T47D (cell line): Measurements from ENCODE around the gene TSPO2.
A peak's percentile ranks its signal among the peaks of the same experiment; 100 is the strongest.
"Not testable (repeated sequence)": the region's sequence is repeated elsewhere in the genome, so short reads cannot be mapped to it uniquely, and the experiment has no call there.

Source experiments
- DNase-seq, 2 experiments: peaks; one replicate each; pipeline versions ENCODE4 v3.0.0 to v3.0.0-alpha.2; 2011 to 2012; ENCODE audit warnings: low read depth in 1 of 2, low spot score in 1 of 2
- JUND ChIP-seq: IDR thresholded peaks from 2 replicates; pipeline ENCODE4 v1.6.1; 2012; ENCODE audit warnings: low read depth
- in situ Hi-C: cut with HindIII; loops from 2 replicates; pipeline ENCODE4 v1.10.0; 2016; ENCODE audit warnings: low sequenced_read_pairs, low pct_unique_long_range_greater_than_20kb

Gene TSPO2

GRCh38 chr6:41013466-41014153, 28.7 kb upstream of the TSPO2 start:
- in situ Hi-C loops = no loop called here
- DNase-seq = no peak
- TF ChIP-seq JUND = no peak

- DNase-seq = no peak
- in situ Hi-C loops = no loop called here
- no peak for TF ChIP-seq JUND
Measured at GRCh38 chr6:41014780-41015179, 27.5 kb upstream of the TSPO2 start.

GRCh38 chr6:41015860-41016259, 26.4 kb upstream of the TSPO2 start:
- in situ Hi-C loops = not testable (repeated sequence)

GRCh38 chr6:41017663-41018062, 24.6 kb upstream of the TSPO2 start:
- in situ Hi-C loops = no loop called here
- TF ChIP-seq JUND = no peak
- no peak for DNase-seq

More at GRCh38 chr6:41015860-41016259, 26.4 kb upstream of the TSPO2 start:
- DNase-seq = not testable (repeated sequence)

GRCh38 chr6:41021832-41022231, 20.4 kb upstream of the TSPO2 start:
- TF ChIP-seq JUND = no peak
- peak in 1 of 2 experiments; percentile 46 for DNase-seq
- in situ Hi-C loops = no loop called here

- DNase-seq = peak in 1 of 2 experiments; percentile 51
- in situ Hi-C loops = no loop called here
- TF ChIP-seq JUND = no peak
Measured at GRCh38 chr6:41022294-41022693, 20.0 kb upstream of the TSPO2 start.

- no peak for TF ChIP-seq JUND
- in situ Hi-C loops = no loop called here
- no peak for DNase-seq
Measured at GRCh38 chr6:41023114-41023513, 19.2 kb upstream of the TSPO2 start.

- TF ChIP-seq JUND = no peak
- in situ Hi-C loops = no loop called here
- DNase-seq = no peak
Measured at GRCh38 chr6:41025966-41026530, 16.2 kb upstream of the TSPO2 start.

- in situ Hi-C loops = no loop called here
- TF ChIP-seq JUND = no peak
- no peak for DNase-seq
Measured at GRCh38 chr6:41027241-41027640, 15.0 kb upstream of the TSPO2 start.

GRCh38 chr6:41027799-41028560, 14.3 kb upstream of the TSPO2 start:
- peak; percentile 77 for DNase-seq
- TF ChIP-seq JUND = no peak
- in situ Hi-C loops = no loop called here

- TF ChIP-seq JUND = no peak
- peak; percentile 30 to 35 for DNase-seq
- in situ Hi-C loops = no loop called here
Measured at GRCh38 chr6:41028561-41029412, 13.5 kb upstream of the TSPO2 start.

GRCh38 chr6:41032830-41033229, 9.4 kb upstream of the TSPO2 start:
- TF ChIP-seq JUND = no peak
- in situ Hi-C loops = no loop called here

More at GRCh38 chr6:41032830-41033229, 9.4 kb upstream of the TSPO2 start:
- no peak for DNase-seq
